Neural progenitor cell (in vitro differentiated cells): Measurements from ENCODE around the gene ARHGAP31.
"Not testable (repeated sequence)": the region's sequence is repeated elsewhere in the genome, so short reads cannot be mapped to it uniquely, and the experiment has no call there.

Source experiments
- EZH2 ChIP-seq: fragments of 200-600 bp; sonication (generic); IDR thresholded peaks from 2 replicates; pipeline ENCODE4 v1.6.1; 2017; ENCODE audit warnings: antibody characterized with exemption, mild to moderate bottlenecking, moderate library complexity
- EZH2phosphoT487 ChIP-seq: fragments of 200-600 bp; sonication (generic); IDR thresholded peaks from 2 replicates; pipeline ENCODE4 v1.6.1; 2017; ENCODE audit warnings: antibody characterized with exemption
- TF ChIP-seq, protein P1 (sequence below): fragments of 200-600 bp; sonication (generic); IDR thresholded peaks from 2 replicates; pipeline ENCODE4 v1.5.1; 2017; ENCODE audit warnings: antibody characterized with exemption, mild to moderate bottlenecking

- not testable (repeated sequence) for TF ChIP-seq EZH2phosphoT487, EZH2
- TF ChIP-seq, protein P1, sequence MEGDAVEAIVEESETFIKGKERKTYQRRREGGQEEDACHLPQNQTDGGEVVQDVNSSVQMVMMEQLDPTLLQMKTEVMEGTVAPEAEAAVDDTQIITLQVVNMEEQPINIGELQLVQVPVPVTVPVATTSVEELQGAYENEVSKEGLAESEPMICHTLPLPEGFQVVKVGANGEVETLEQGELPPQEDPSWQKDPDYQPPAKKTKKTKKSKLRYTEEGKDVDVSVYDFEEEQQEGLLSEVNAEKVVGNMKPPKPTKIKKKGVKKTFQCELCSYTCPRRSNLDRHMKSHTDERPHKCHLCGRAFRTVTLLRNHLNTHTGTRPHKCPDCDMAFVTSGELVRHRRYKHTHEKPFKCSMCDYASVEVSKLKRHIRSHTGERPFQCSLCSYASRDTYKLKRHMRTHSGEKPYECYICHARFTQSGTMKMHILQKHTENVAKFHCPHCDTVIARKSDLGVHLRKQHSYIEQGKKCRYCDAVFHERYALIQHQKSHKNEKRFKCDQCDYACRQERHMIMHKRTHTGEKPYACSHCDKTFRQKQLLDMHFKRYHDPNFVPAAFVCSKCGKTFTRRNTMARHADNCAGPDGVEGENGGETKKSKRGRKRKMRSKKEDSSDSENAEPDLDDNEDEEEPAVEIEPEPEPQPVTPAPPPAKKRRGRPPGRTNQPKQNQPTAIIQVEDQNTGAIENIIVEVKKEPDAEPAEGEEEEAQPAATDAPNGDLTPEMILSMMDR, result not testable (repeated sequence)
These were observed 12.2 kb downstream of the ARHGAP31 start for GRCh38 chr3:119306378-119306777.
